Parathyroid adenoma (tissue), 2 donors: ENCODE measurements around the gene TM7SF2.

ENCODE experiments used
- H2AFZ ChIP-seq: fragments of 300-600 bp; sonication (generic); one replicate; pipeline ENCODE4 v1.7.0; 2017; ENCODE audit warnings: antibody characterized with exemption, mild to moderate bottlenecking
- H3K27ac ChIP-seq: fragments of 300-600 bp; sonication (generic); one replicate; pipeline ENCODE4 v1.7.0; 2017
- H3K27me3 ChIP-seq: fragments of 300-600 bp; sonication (generic); one replicate; pipeline ENCODE4 v1.7.0; 2017; ENCODE audit warnings: low read length; ENCODE audit not compliant: control insufficient read depth, insufficient read depth
- H3K36me3 ChIP-seq: fragments of 300-600 bp; sonication (generic); one replicate; pipeline ENCODE4 v1.7.0; 2017; ENCODE audit warnings: low read length; ENCODE audit not compliant: control insufficient read depth, insufficient read depth
- H3K4me1 ChIP-seq: fragments of 300-600 bp; sonication (generic); one replicate; pipeline ENCODE4 v1.7.0; 2017; ENCODE audit warnings: control low read depth
- H3K4me2 ChIP-seq: fragments of 300-600 bp; sonication (generic); one replicate; pipeline ENCODE4 v1.7.0; 2017; ENCODE audit warnings: low read length
- H3K4me3 ChIP-seq: fragments of 300-600 bp; sonication (generic); one replicate; pipeline ENCODE4 v1.7.0; 2017; ENCODE audit warnings: low read depth, low read length
- H3K79me2 ChIP-seq: fragments of 300-600 bp; sonication (generic); one replicate; pipeline ENCODE4 v1.7.0; 2017; ENCODE audit warnings: control low read depth
- H3K9ac ChIP-seq: fragments of 300-600 bp; sonication (generic); one replicate; pipeline ENCODE4 v1.7.0; 2017; ENCODE audit warnings: mild to moderate bottlenecking
- H3K9me3 ChIP-seq: fragments of 300-600 bp; sonication (generic); one replicate; pipeline ENCODE4 v1.7.0; 2017; ENCODE audit warnings: low read length; ENCODE audit not compliant: control insufficient read depth
- CTCF ChIP-seq: fragments of 300-600 bp; sonication (generic); IDR thresholded peaks from one replicate; pipeline ENCODE4 v1.7.0; 2017; ENCODE audit warnings: antibody characterized with exemption, mild to moderate bottlenecking
- donor health status: primary hyperparathyroidism.

Gene TM7SF2

DNA sequence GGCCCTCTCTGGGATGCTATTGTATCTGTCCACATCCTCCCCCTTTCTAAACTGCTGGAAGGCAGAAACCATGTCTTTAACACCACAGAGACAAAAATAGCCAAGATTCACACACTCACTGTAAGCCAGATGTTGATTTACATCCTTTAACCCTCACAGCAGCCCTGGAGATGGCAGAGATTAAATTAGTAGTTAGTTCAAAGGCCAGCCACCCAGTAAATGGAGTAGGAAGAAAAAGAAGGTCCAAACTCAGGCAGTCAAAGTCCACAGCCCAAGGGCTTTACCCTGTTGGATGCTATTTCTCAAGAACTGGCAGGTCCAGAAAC is 8.0 kb downstream of the TM7SF2 start:
- no peaks in the 10 kb centered on the region for H3K36me3 ChIP-seq
- peaks cover 9% of the 10 kb centered on the region for H3K79me2 ChIP-seq
- H3K27me3 ChIP-seq = no peaks in the 10 kb centered on the region
- no peak overlapping the region for H3K4me3 ChIP-seq
- no peak for TF ChIP-seq CTCF
- peaks cover 8% of the 10 kb centered on the region for H3K4me1 ChIP-seq
- H2AFZ ChIP-seq = no peak overlapping the region
- H3K27ac ChIP-seq = no peak overlapping the region
- no peak overlapping the region for H3K4me2 ChIP-seq
- no peak overlapping the region for H3K9ac ChIP-seq
- no peaks in the 10 kb centered on the region for H3K9me3 ChIP-seq

- Histone ChIP-seq H3K4me3 (peak overlapping the region; percentile 88), H3K4me2 (peak overlapping the region; percentile 84), H3K4me1 (peaks cover 8% of the 10 kb centered on the region), H3K9ac (no peak overlapping the region), H3K27me3 (no peaks in the 10 kb centered on the region), H3K27ac (peak overlapping the region; percentile 91), H3K36me3 (no peaks in the 10 kb centered on the region), H3K9me3 (no peaks in the 10 kb centered on the region), H3K79me2 (peaks cover 9% of the 10 kb centered on the region), H2AFZ (no peak overlapping the region)
- no peak for TF ChIP-seq CTCF
These were observed 9.2 kb downstream of the TM7SF2 start for GRCh38 chr11:65120831-65121230.

- H3K4me1 ChIP-seq = peaks cover 6% of the 10 kb centered on the region
- H3K79me2 ChIP-seq = peaks cover 9% of the 10 kb centered on the region
These were observed 9.8 kb downstream of the TM7SF2 start for GRCh38 chr11:65121447-65121864.

DNA sequence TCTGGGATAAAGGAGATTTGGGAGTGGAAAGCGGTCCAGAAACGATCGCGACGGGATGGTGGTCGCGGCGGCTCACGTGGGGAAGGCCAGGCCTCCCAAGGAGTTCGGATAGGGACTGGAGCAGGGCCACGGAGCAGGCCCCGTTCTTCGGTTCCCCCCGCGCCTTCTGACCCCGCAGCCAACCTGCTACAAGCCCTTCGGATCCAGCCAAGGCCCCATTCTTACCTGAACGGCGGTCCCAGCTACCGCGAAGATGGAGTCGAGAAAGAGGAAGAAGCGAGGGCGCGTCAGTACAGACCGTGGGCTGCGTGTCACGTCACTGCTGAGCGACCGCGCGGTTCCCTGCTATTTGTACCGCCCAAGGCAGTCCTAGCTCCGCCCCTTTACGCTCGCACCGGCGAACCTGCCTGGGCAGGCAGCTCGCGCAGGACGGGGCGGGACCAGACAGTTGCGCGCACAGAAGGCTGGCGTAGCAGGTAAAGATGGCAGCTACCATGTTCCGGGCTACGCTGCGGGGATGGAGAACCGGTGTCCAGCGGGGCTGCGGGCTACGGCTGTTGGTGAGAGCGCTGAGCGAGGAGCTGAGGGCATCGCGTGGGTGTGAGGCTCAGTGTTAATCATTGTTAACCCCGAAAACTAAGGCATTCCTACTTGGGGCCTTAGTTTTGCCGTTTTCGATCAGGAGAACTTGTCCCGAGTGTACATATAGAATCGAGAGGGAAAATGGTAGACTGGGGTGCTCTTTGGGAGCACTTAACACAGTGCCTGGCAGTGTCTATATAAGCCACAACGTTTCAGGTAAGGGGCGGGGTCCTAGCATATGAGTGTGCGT is 10.4 kb downstream of the TM7SF2 start, which contains the start of the genes FAU and MRPL49:
Gene FAU, minus strand, starts transcription at position 270 of the 832 bp plus-strand sequence. CDS start 321 bp downstream, outside the sequence.
Gene MRPL49, plus strand, starts transcription at position 457 of the 832 bp plus-strand sequence. Its CDS starts 26 bp downstream, at position 483.
- no peaks in the 10 kb centered on the region for H3K36me3 ChIP-seq
- peak within 1 kb of the TSS; percentile 80 for H2AFZ ChIP-seq
- H3K4me2 ChIP-seq = peak within 1 kb of the TSS; percentile 84
- peak within 1 kb of the TSS; percentile 76 for H3K9ac ChIP-seq
- H3K27ac ChIP-seq = peak within 1 kb of the TSS; percentile 91
- no peak for TF ChIP-seq CTCF
- H3K79me2 ChIP-seq = peaks cover 9% of the 10 kb centered on the region
- peak within 1 kb of the TSS; percentile 88 for H3K4me3 ChIP-seq
- peaks cover 3% of the 10 kb centered on the region for H3K4me1 ChIP-seq
- no peaks in the 10 kb centered on the region for H3K9me3 ChIP-seq
- no peaks in the 10 kb centered on the region for H3K27me3 ChIP-seq

More at GRCh38 chr11:65121447-65121864, 9.8 kb downstream of the TM7SF2 start:
- Histone ChIP-seq H2AFZ (peak overlapping the region; percentile 80), H3K4me3 (peak overlapping the region; percentile 88), H3K27ac (peak overlapping the region; percentile 91), H3K36me3 (no peaks in the 10 kb centered on the region), H3K9ac (peak overlapping the region; percentile 76), H3K4me2 (peak overlapping the region; percentile 84), H3K9me3 (no peaks in the 10 kb centered on the region), H3K27me3 (no peaks in the 10 kb centered on the region)
- no peak for TF ChIP-seq CTCF
